GM23248 (cell line): Measurements from ENCODE around the gene CCDC197. TPM values are rescaled to one million over a fixed set of nuclear protein-coding genes. Genes with fewer than 3 reads are reported as not detected.

ENCODE experiments used
- DNase-seq: peaks from one replicate; pipeline ENCODE4 v3.0.0-alpha.2; 2015
- H2AFZ ChIP-seq: fragments of 200-600 bp; sonication (generic); 2 replicates; pipeline ENCODE4 v1.6.1; 2016; ENCODE audit warnings: antibody characterized with exemption
- H3F3A ChIP-seq: fragments of 200-600 bp; sonication (generic); 2 replicates; pipeline ENCODE4 v1.6.1; 2016; ENCODE audit warnings: mild to moderate bottlenecking, antibody characterized with exemption, mixed run types; ENCODE audit not compliant: insufficient read depth
- H3K27ac ChIP-seq: fragments of 200-600 bp; sonication (generic); 2 replicates; pipeline ENCODE4 v1.5.1; 2016; ENCODE audit warnings: mild to moderate bottlenecking
- H3K27me3 ChIP-seq: fragments of 200-600 bp; sonication (generic); replicated peaks from 2 replicates; pipeline ENCODE4 v1.6.1; 2016; ENCODE audit warnings: mild to moderate bottlenecking; ENCODE audit not compliant: insufficient read depth
- H3K36me3 ChIP-seq: fragments of 200-600 bp; sonication (generic); 2 replicates; pipeline ENCODE4 v1.6.1; 2016; ENCODE audit warnings: low read depth, mild to moderate bottlenecking
- H3K4me1 ChIP-seq: fragments of 200-600 bp; sonication (generic); 2 replicates; pipeline ENCODE4 v1.6.1; 2016; ENCODE audit warnings: mild to moderate bottlenecking; ENCODE audit not compliant: insufficient read depth
- H3K4me2 ChIP-seq: fragments of 200-600 bp; sonication (generic); one replicate; pipeline ENCODE4 v1.6.1; 2016; ENCODE audit warnings: mild to moderate bottlenecking; ENCODE audit not compliant: unreplicated experiment
- H3K4me3 ChIP-seq: fragments of 200-600 bp; sonication (generic); 2 replicates; pipeline ENCODE4 v1.5.1; 2016; ENCODE audit warnings: mild to moderate bottlenecking
- H3K79me2 ChIP-seq: fragments of 200-600 bp; sonication (generic); 2 replicates; pipeline ENCODE4 v1.6.1; 2016; ENCODE audit warnings: mild to moderate bottlenecking; ENCODE audit not compliant: insufficient read depth
- H3K9ac ChIP-seq: fragments of 200-600 bp; sonication (generic); 2 replicates; pipeline ENCODE4 v1.6.1; 2016; ENCODE audit warnings: mild to moderate bottlenecking
- H3K9me2 ChIP-seq: fragments of 200-600 bp; sonication (generic); 2 replicates; pipeline ENCODE4 v1.6.1; 2016; ENCODE audit warnings: mixed run types, mild to moderate bottlenecking, moderate library complexity; ENCODE audit not compliant: insufficient read depth
- H3K9me3 ChIP-seq: fragments of 200-600 bp; sonication (generic); one replicate; pipeline ENCODE4 v1.6.1; 2017; ENCODE audit warnings: low read depth
- H4K20me1 ChIP-seq: fragments of 200-600 bp; sonication (generic); 2 replicates; pipeline ENCODE4 v1.6.0; 2016; ENCODE audit not compliant: insufficient read depth
- EZH2 ChIP-seq: fragments of 200-600 bp; sonication (generic); IDR thresholded peaks from 2 replicates; pipeline ENCODE4 v1.6.1; 2018; ENCODE audit warnings: antibody characterized with exemption, mild to moderate bottlenecking; ENCODE audit not compliant: insufficient read depth, poor library complexity, severe bottlenecking
- EZH2phosphoT487 ChIP-seq: fragments of 200-600 bp; sonication (generic); IDR thresholded peaks from 2 replicates; pipeline ENCODE4 v1.6.1; 2018; ENCODE audit warnings: antibody characterized with exemption, moderate library complexity, mild to moderate bottlenecking, low read depth; ENCODE audit not compliant: insufficient read depth
- WGBS, 2 experiments: methylation state at CpG; one replicate each; pipeline ENCODE4 v1.1.6; 2015 to 2017; ENCODE audit warnings: low lambda C conversion rate in 2 of 2, low coverage in 1 of 2; ENCODE audit errors: missing lambda C conversion rate in 2 of 2; 5-methylcytosine and 5-hydroxymethylcytosine counted together
- in situ Hi-C: fragments of 300-500 bp; cut with MboI; formaldehyde crosslinking; loops from 2 replicates; pipeline ENCODE4 v1.15.0; 2020
- polyA plus RNA-seq: library from polyadenylated mRNA; unstranded; fragments of >200 nt; fragmentation: Nextera tagmentation; extraction: Ambion mirVana; gene quantifications from 2 replicates; pipeline ENCODE4 v1.2.1, GENCODE V29; 2016
- total RNA-seq: library from RNA; depleted of rRNA; stranded (reverse); fragments of >200 nt; shearing (Covaris generic); gene quantifications from 2 replicates; pipeline ENCODE4 v1.2.3, GENCODE V29; 2014

The CCDC197 gene
- total and polyA plus RNA-seq, 2 experiments from 2014 or later: not detected

DNA sequence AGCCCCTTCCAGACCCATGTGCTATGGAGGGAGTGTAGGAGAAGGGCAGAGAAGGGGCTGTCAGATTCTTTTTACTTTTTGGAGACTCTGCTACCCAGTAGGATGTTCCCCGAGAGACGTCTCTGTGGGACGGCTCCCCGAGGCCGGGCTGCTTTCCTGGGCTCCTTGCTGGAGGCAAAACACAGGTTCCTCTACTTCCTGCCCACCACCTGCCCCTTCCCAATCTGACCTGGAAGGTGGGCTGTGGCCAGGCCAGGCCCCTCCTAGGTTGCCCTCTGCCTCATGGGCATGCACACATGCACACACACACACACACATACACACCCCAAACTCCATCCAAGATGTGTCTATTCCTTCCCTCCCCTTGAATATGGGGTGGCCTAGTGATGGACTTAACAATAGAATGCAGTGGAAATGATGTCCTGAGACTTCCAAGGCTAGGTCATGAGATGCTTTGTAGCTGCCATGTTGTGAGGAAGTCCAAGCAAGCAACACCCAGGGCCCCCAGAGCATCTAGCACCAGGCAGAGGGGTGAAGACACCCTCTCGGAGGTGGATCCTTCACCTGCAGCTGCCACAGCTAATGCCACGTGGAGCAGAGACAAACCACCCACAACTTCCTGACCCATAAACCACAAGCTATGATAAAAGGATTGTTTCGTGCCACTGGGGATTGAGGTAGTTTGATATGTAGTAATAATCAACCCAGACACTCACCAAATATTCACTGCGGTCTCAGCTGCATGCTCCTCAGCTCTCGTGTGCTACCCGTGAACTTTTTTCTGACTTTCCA, 19.1 kb upstream of the CCDC197 start:
- 81 to 86% methylated on average over 11 of the region's 11 CpGs for WGBS, 2 experiments
- 0 out of 2 replicates have a peak, but pooled peaks cover 13% of the 10 kb centered on the region for H3K27me3 ChIP-seq
- no peak overlapping the region for H3K27ac ChIP-seq
- no peaks in the 10 kb centered on the region for H3K4me1 ChIP-seq
- no peak overlapping the region for H3K9ac ChIP-seq
- no peaks in the 10 kb centered on the region for H3K79me2 ChIP-seq
- H3K4me3 ChIP-seq: no peak overlapping the region
- no peaks in the 10 kb centered on the region for H4K20me1 ChIP-seq
- TF ChIP-seq EZH2phosphoT487: no peak
- TF ChIP-seq EZH2: no peak
- no peaks in the 10 kb centered on the region for H3K36me3 ChIP-seq
- no peak overlapping the region for H3K4me2 ChIP-seq
- H3K9me2 ChIP-seq: no peaks in the 10 kb centered on the region
- H2AFZ ChIP-seq: no peak overlapping the region
- no peak for DNase-seq
- no peaks in the 10 kb centered on the region for H3F3A ChIP-seq
- in situ Hi-C loops: no loop called here
- no peaks in the 10 kb centered on the region for H3K9me3 ChIP-seq

DNA sequence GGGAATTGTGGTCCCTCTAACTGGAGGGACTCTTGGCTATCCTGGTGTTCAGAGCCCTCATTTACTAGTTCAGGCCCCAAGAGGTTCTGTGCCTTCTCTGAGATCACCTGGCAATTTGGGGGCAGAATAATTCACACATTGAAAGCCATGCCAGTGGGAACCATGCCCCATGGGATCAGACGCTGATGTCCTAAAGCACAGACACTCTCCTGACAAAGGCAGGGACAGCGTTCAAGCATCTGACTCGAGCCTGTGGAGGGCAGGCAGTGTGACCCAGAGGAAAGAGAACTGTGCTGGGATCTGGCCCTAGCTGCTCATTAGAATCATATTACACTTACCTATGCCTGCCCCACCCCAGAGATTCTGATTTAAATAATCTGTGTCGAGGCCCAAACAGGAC, 18.4 kb upstream of the CCDC197 start:
- no peak overlapping the region for H3K27ac ChIP-seq
- H3K9me2 ChIP-seq: no peaks in the 10 kb centered on the region
- 0 out of 2 replicates have a peak, but pooled peaks cover 13% of the 10 kb centered on the region for H3K27me3 ChIP-seq
- H3K9me3 ChIP-seq: no peaks in the 10 kb centered on the region
- TF ChIP-seq EZH2phosphoT487 (no peak), EZH2 (no peak)
- peaks cover 1% of the 10 kb centered on the region; the same call in 1 of the 2 replicates for H3K4me1 ChIP-seq
- no peaks in the 10 kb centered on the region for H3F3A ChIP-seq
- 43 to 52% methylated on average over 4 of the region's 4 CpGs for whole genome bisulfite sequencing, 2 experiments
- no peaks in the 10 kb centered on the region for H3K36me3 ChIP-seq
- no peak overlapping the region for H3K9ac ChIP-seq
- no peaks in the 10 kb centered on the region for H3K79me2 ChIP-seq
- H2AFZ ChIP-seq: no peak overlapping the region
- no peaks in the 10 kb centered on the region for H4K20me1 ChIP-seq
- no peak overlapping the region for H3K4me3 ChIP-seq
- no peak for DNase-seq
- no peak overlapping the region for H3K4me2 ChIP-seq
- in situ Hi-C loops: no loop called here

DNA sequence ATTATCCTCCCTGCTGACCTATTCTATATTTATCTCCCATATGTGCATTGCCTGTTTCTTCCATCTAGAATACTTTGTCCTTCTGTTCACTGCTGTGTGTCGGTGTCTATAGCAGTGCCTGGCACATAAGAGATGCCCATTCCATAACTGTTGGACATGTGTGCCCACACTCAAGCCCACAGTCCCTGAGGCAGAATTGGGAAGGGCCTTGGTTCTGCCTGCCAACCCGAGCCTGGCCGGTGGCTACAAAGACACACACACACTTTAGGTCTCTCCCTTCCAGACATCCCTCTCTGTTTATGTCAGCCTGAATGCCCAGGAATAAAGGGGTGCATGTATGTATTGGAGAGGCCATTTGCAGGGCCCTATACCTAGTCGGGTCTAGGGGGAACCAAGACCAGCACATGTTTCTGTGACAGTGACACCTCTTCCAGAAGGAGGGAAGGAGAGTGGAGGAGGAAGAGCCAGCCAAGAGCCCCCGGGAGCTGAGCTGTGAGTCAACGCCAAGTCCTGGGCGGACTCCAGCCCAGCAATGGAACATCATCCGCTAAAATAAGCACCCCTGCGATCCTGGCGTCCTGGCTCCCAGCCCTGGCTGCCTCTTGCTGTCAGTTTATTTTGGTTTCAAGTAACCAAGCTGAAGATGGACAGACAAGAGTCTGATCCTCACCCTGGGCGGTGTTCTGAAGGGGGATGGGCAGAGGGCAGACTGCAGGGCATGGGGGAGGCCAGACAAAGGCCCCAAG, 16.5 kb upstream of the CCDC197 start:
- no peaks in the 10 kb centered on the region for H4K20me1 ChIP-seq
- no peak overlapping the region for H3K4me3 ChIP-seq
- H2AFZ ChIP-seq: no peak overlapping the region
- no peak overlapping the region for H3K4me2 ChIP-seq
- peak; percentile 24 for DNase-seq
- TF ChIP-seq EZH2: no peak
- no peak for TF ChIP-seq EZH2phosphoT487
- H3F3A ChIP-seq: peaks cover 6% of the 10 kb centered on the region; the same call in 1 of the 2 replicates
- no peak overlapping the region for H3K9ac ChIP-seq
- H3K27ac ChIP-seq: no peak overlapping the region
- no peaks in the 10 kb centered on the region for H3K36me3 ChIP-seq
- peaks cover 19% of the 10 kb centered on the region for H3K4me1 ChIP-seq
- WGBS, 2 experiments: 64 to 68% methylated on average over 11 of the region's 11 CpGs
- no peaks in the 10 kb centered on the region for H3K9me3 ChIP-seq
- H3K79me2 ChIP-seq: no peaks in the 10 kb centered on the region
- 0 out of 2 replicates have a peak, but pooled peaks cover 13% of the 10 kb centered on the region for H3K27me3 ChIP-seq
- in situ Hi-C loops: no loop called here
- H3K9me2 ChIP-seq: no peaks in the 10 kb centered on the region

DNA sequence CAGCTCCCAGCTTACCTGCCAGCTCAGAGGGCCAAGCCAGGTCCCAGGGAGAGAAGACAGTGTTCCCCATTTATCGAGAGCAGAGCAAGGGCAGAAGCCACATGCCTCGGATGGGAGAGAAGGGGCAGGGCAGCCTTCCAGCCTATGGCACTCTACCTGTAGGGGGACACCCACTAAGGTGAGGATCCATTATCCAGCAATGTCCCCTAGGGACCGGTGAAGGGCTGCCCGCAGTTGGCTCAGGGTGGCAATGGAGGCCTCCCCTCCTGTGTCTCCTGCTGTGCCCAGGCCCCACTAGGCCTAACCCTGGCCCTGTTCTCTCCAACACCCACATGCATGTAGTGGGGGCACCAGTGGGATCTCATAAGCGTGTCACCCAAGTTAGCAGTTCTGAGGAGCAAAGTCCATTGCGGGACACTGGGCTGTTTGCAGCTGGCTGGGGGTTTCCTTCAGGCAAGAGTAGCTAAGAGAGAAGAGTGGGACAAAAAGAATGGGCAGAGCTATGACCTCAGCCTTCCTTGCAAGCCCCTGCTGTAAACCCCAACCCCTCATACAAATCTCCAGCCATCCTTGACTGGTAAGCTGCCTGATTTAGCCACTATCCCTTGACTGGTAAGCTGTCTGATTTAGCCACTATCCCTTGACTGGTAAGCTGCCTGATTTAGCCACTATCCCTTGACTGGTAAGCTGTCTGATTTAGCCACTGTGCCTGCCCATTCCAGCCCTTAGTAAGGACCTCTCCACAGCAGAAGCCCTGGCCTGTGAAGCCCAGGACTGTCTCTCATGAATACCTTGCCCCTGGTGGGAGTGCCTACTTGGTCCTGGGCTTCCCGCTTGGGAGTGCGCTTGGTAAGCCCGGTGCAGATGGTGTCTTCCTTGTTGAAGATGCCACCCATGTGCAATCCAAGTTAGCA, 15.5 kb upstream of the CCDC197 start:
- H3K79me2 ChIP-seq: no peaks in the 10 kb centered on the region
- H3K27ac ChIP-seq: no peak overlapping the region
- H3K36me3 ChIP-seq: no peaks in the 10 kb centered on the region
- TF ChIP-seq EZH2 (no peak), EZH2phosphoT487 (no peak)
- H3K9me3 ChIP-seq: no peaks in the 10 kb centered on the region
- no peak overlapping the region for H3K9ac ChIP-seq
- in situ Hi-C loops: no loop called here
- no peaks in the 10 kb centered on the region for H4K20me1 ChIP-seq
- H3K9me2 ChIP-seq: no peaks in the 10 kb centered on the region
- H3K4me3 ChIP-seq: no peak overlapping the region
- H3K4me2 ChIP-seq: no peak overlapping the region
- H3K4me1 ChIP-seq: peaks cover 20% of the 10 kb centered on the region
- 0 out of 2 replicates have a peak, but pooled peaks cover 10% of the 10 kb centered on the region for H3K27me3 ChIP-seq
- no peak overlapping the region for H2AFZ ChIP-seq
- peaks cover 8% of the 10 kb centered on the region; the same call in 1 of the 2 replicates for H3F3A ChIP-seq
- 90% methylated on average over 8 to 9 of the region's 9 CpGs for WGBS, 2 experiments
- no peak for DNase-seq
